ENCODE data around the gene CCDC57. TPM values are rescaled to one million over a fixed set of nuclear protein-coding genes. Genes with fewer than 3 reads are reported as not detected.
"Not testable (repeated sequence)": the region's sequence is repeated elsewhere in the genome, so short reads cannot be mapped to it uniquely, and the experiment has no call there.

The CCDC57 gene
- total RNA-seq, 1 donor from 2014 or later = 18.6 TPM

DNA sequence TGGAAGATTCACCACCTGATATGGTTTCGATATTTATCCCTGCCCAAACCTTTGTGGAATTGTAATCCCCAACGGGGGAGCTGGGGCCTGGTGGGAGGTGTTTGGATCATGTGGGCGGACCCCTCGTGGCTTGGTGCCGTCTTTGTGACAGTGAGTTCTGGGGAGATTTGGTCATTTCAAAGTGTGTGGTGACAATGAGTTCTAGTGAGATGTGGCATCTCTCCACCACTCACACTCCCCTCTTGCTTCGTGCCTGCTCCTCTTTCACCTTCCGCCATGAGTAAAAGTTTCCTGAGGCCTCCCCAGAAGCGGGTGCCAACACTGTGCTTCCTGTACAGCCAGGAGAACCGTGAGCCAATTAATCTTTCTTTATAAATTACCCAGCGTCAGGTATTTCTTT lies 9.7 kb downstream of the CCDC57 start:
- DNase-seq = no peak

- no peak for DNase-seq
These were observed 11.1 kb downstream of the CCDC57 start for GRCh38 chr17:82201498-82201910.

DNA sequence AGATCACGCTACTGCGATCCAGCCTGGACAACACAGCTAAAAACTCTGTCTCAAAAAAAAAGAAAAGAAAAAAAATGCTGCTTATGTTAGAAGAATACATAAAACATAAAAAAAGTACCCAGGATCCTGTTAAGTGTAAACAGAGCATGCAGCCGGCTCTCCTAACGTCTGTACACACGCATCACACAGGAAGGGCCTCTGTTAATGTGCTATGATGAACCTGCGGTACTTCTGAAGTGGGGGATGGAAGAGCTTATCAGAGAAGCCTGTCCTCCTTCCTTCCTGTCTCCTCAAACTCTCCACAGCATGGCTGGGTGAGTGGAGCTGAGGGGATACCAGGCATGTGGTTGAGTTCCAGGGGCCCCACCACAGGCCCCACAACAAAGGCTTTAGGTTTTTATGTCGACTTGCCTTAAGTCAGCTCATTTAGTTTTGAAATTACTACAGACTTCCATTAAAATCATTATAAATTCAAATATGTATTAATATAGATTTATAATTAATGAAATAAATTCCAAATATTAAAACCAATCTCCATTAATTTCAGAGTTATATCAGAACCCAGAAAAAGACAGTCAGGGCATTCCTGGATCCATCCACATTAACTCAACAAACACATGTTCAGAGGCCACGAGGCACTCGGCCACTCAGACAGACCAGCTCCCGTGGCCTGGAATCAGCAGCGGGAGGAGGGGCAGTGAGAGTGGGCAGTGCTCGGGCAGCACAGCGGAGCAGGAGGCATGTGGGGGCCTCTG lies 11.7 kb downstream of the CCDC57 start:
- DNase-seq = no peak

- DNase-seq = no peak
These were observed 12.5 kb downstream of the CCDC57 start for GRCh38 chr17:82200135-82200534.

DNA sequence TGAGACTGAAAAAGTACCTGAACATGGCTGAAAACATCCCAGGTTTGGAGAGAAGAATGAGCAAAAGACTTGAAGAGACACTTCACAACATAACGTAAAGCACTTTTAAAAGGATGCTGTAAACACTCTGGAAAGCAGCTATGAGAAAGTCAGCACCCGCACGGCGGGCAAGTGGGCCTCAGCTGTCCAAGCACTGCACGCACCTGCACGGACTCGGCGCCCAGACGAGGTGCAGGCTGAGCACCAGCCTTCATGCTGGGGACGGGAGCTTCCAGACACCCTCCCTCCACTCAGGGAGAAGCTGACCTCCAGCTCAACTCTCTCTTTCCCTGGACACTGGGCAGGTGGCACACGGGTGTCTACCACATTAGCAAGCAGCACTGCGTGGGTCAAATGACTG lies 13.1 kb downstream of the CCDC57 start:
- no peak for DNase-seq

DNA sequence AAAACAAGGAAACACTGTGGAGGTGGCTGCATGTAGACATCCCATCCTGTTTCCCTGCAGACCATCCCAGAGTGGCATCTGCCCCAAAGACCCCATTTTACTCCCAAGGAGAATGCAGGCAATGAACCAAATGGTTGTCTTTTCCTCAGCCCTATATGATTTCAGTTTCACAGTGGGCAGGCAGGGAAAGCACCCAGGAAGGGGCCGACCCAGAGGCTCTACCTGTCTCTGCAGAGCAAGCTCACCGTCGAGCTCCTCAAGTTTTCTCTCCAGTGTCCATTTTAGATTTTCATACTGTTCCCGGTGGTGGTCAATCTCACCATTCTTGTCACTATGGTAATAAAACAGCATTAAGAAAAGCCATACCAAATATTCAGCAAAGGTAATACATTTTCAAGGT lies 14.6 kb downstream of the CCDC57 start:
- no peak for DNase-seq

- DNase-seq = no peak
These were observed 16.7 kb downstream of the CCDC57 start for GRCh38 chr17:82195675-82196672.

- no peak for DNase-seq
These were observed 17.9 kb downstream of the CCDC57 start for GRCh38 chr17:82194765-82195164.

DNA sequence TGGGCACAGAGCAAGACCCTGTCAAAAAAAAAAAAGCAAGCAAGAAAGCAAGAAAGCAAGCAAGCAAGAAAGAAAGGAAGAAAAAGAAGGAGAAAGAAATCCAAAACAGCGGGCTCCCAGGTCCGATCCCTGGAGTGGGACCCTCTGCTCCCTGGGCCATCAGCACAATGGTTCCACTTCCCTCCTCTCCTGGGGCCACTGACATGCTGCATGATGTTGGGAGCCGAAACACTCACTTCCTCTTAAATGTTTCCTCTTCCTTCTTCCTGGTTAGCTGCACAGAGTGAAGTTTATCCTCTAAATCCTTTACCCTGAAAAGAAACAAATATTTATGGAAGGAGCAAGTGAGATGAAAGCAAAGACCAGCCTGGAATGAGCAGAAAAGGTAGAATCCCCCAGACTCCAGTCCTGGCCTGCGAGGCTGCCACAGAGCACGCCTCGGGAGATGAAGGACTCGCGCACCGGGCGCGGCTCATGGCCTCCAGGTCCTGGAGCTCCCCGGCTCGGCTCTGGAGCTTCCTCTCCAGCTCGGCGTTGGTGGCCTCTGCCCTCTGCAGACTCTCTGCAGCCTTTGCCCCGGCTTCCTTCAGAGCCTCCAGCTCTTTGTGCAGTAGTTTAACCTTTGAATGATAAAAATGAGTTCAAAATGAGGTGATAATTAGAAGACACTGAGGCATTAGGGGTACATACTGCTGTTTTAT lies 19.0 kb downstream of the CCDC57 start:
- DNase-seq = no peak

- DNase-seq = not testable (repeated sequence)
These were observed 19.6 kb downstream of the CCDC57 start for GRCh38 chr17:82193050-82193449.

GRCh38 chr17:82188001-82188961 lies 24.4 kb downstream of the CCDC57 start:
- DNase-seq = no peak

DNA sequence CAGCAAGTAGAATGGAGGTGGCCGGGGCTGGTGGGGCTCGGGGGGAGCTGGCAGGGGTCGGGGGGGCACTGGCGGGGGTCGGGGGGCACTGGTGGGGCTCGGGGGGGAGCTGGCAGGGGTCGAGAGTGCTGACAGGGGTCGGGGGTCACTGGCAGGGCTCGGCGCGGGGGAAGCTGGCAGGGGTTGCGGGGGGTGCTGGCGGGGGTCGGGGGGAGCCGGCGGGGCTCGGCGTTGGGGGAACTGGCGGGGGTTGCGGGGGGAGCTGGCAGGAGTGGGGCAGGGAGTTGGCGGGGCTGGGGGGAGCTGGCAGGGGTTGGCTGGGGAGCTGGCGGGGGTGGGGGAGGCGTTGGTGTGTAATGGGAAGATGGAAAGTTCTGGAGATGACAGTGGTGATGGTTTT lies 25.1 kb downstream of the CCDC57 start:
- no peak for DNase-seq

GRCh38 chr17:82186221-82186620 lies 26.4 kb downstream of the CCDC57 start:
- DNase-seq = no peak

GRCh38 chr17:82184761-82185160 lies 27.9 kb downstream of the CCDC57 start:
- peak; percentile 38 for DNase-seq

GRCh38 chr17:82180776-82181528 lies 31.7 kb downstream of the CCDC57 start:
- DNase-seq = no peak

DNA sequence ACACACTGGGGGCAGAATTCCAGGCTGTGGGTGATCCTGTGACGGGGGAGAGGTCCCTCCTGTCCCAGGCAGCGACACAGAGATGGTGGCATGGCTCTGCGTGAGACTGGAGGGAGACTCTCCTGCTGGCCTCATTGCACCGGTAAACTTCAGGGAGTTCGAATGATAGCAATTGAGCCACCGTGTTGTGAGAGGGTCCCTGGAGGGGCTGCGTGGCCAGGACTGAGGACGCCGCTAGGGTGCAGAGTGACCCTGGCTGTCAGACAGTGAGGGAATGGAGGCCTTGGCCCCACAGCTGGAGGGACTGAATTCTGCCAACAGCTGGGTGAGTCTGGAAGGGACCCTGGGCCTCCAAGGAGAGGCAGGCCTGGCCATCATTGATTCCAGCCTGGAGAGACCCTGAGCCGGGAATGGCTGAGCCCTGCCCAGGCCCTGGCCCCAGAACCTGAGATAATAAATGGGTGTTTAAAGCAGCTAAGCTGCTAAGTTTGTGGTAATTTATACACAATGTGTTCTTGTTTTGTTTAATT lies 32.6 kb downstream of the CCDC57 start:
- DNase-seq = no peak

DNA sequence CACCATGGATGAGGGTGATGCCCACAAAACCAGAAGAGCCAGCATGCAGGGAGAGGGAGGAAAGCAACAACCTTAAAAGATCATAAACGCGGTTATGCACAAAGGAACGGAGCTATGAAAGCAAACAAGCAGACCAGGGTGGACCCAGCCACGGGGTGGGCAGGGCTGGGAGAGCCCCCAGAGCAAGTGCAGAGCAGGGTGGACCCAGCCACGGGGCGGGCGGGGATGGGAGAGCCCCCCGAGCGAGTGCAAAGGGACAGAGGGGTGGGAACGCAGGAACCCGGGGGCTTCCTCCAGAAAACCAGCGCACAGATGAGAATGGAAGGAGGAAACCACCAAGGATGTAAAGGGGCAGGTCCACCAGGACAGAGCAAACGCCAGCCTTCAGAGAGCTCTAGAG lies 33.2 kb downstream of the CCDC57 start:
- no peak for DNase-seq

DNA sequence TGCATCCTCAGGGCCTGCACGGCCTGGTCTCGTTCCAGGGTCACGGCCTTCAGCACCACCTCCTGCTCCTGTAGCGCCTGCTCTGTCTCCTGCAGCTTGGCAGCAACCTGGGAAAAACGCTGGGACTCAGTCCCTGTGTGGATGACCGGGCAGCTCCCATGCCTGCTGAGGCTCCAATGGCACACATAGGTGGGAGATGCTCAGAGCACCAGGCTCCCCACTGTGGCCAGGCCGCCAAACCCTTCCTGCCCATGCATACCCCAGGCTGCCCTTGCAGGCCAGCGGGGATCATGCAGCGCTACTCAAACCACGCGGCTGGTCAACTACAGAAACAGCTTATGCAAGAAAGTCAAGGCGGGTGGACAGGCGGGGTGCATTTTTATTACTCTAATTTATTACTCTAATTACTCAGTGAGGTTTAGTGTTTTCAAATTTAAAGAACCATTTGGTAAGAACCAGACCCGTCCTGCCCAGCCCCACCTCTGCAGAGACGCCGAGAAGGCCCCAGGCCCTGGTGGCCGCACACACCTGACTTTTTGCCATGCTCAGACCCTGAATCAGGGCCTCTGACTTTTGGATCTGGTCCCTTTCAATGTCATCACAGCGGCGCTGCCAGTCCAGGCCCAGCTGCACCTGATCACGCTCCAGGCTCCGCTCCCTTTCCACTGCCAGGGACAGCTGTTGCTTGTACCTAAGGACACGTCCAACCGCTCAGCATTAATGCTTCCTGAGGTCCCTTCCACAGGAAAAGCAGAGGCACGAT lies 34.0 kb downstream of the CCDC57 start:
- no peak for DNase-seq

GRCh38 chr17:82177761-82178498 lies 34.7 kb downstream of the CCDC57 start:
- DNase-seq = no peak
